H1 (cell line): ENCODE results near the gene PTPRG.

Source experiments
- ATF3 ChIP-seq: IDR thresholded peaks from 2 replicates; pipeline ENCODE4 v1.6.1; 2011; ENCODE audit warnings: low read depth, mild to moderate bottlenecking, low read length; ENCODE audit not compliant: insufficient read depth
- CTCF ChIP-seq, 3 experiments: IDR thresholded peaks; 1 replicate in 2 of 3; 2 replicates in 1 of 3; pipeline versions ENCODE4 v1.5.1 to v1.6.1; 2011; ENCODE audit warnings: low read length in 3 of 3, mild to moderate bottlenecking in 3 of 3, inconsistent platforms in 2 of 3, low read depth in 1 of 3, moderate library complexity in 1 of 3; ENCODE audit not compliant: insufficient read depth in 1 of 3; ENCODE audit errors: control extremely low read depth in 1 of 3
- JUND ChIP-seq: IDR thresholded peaks from 2 replicates; pipeline ENCODE4 v1.6.1; 2011; ENCODE audit warnings: mild to moderate bottlenecking, improper control_type of control experiment, low read length
- TAF1 ChIP-seq: IDR thresholded peaks from 2 replicates; pipeline ENCODE4 v1.6.1; 2011; ENCODE audit warnings: mild to moderate bottlenecking, low read depth, low read length
- USF2 ChIP-seq: IDR thresholded peaks from 2 replicates; pipeline ENCODE4 v1.6.1; 2011; ENCODE audit warnings: low read length, improper control_type of control experiment

- TF ChIP-seq CTCF (IDR thresholded peaks at IDR 0.05; ENCODE audit: control extremely low read depth in 1 of 3, insufficient read depth in 1 of 3, low read depth in 1 of 3, low read length in 3 of 3): no peak
- TF ChIP-seq JUND: no peak
- TF ChIP-seq USF2: no peak
- TF ChIP-seq ATF3: no peak
- no peak for TF ChIP-seq TAF1
Observed at GRCh38 chr3:62208385-62208784, 647.0 kb downstream of the PTPRG start.
